A673 (cell line): ENCODE measurements around the gene PBX4. TPM values are rescaled to one million over a fixed set of nuclear protein-coding genes. Genes with fewer than 3 reads are reported as not detected.

Source experiments
- BruUV-seq: library from RNA; stranded (reverse); fragments of 400-500 nt; replicated peaks from 2 replicates; lab custom pipeline; 2021; lab: Mats Ljungman, UMichigan
- CTCF ChIA-PET: fragments of 300-600 bp; sonication (Branson Sonifier 250); formaldehyde crosslinking; loops from one replicate; lab custom pipeline; 2022; ENCODE audit warnings: antibody characterized with exemption; lab: Charles Lee
- POLR2A ChIA-PET: fragments of 300-600 bp; sonication (Branson Sonifier 250); formaldehyde crosslinking; loops from one replicate; lab custom pipeline; 2022; ENCODE audit warnings: antibody characterized with exemption; ENCODE audit not compliant: low non-redundant PET; lab: Charles Lee
- DNase-seq: peaks from one replicate; pipeline ENCODE4 v3.0.0-alpha.2; 2015; ENCODE audit warnings: low spot score
- H3K27ac ChIP-seq: fragments of 200-600 bp; sonication (generic); 2 replicates; pipeline ENCODE4 v1.5.1; 2016; ENCODE audit warnings: mixed run types, low read depth, mild to moderate bottlenecking, mixed read lengths, antibody characterized with exemption, low read length; ENCODE audit not compliant: poor library complexity, severe bottlenecking
- H3K27me3 ChIP-seq: fragments of 200-600 bp; sonication (generic); replicated peaks from 2 replicates; pipeline ENCODE4 v1.6.1; 2017; ENCODE audit warnings: mixed run types, low read depth, mild to moderate bottlenecking, mixed read lengths, antibody characterized with exemption, low read length; ENCODE audit not compliant: insufficient read depth, poor library complexity
- H3K36me3 ChIP-seq: fragments of 200-600 bp; sonication (generic); 2 replicates; pipeline ENCODE4 v1.6.1; 2016; ENCODE audit warnings: mixed run types, mild to moderate bottlenecking, mixed read lengths, antibody characterized with exemption, low read length; ENCODE audit not compliant: insufficient read depth, poor library complexity, severe bottlenecking
- H3K4me1 ChIP-seq: fragments of 200-600 bp; sonication (generic); 2 replicates; pipeline ENCODE4 v1.6.1; 2017; ENCODE audit warnings: mixed run types, mild to moderate bottlenecking, mixed read lengths, antibody characterized with exemption, low read length; ENCODE audit not compliant: insufficient read depth, poor library complexity, severe bottlenecking
- H3K4me3 ChIP-seq: fragments of 200-600 bp; sonication (generic); 2 replicates; pipeline ENCODE4 v1.5.1; 2016; ENCODE audit warnings: low read depth, mixed run types, mild to moderate bottlenecking, mixed read lengths, low read length; ENCODE audit not compliant: poor library complexity, severe bottlenecking
- H3K9me3 ChIP-seq: fragments of 200-600 bp; sonication (generic); 2 replicates; pipeline ENCODE4 v1.6.1; 2016; ENCODE audit warnings: mixed run types, low read depth, mild to moderate bottlenecking, mixed read lengths, antibody characterized with exemption, low read length; ENCODE audit not compliant: poor library complexity, severe bottlenecking
- CTCF ChIP-seq: fragments of 300-800, 200-600 bp; sonication (generic); conservative IDR thresholded peaks from 2 replicates; pipeline ENCODE4 v1.5.1; 2017; ENCODE audit warnings: low read depth, mild to moderate bottlenecking, antibody characterized with exemption, low read length, moderate library complexity, mixed read lengths
- EZH2 ChIP-seq: fragments of 200-600 bp; sonication (generic); IDR thresholded peaks from 2 replicates; pipeline ENCODE4 v1.6.1; 2017; ENCODE audit warnings: borderline replicate concordance, low read depth, mild to moderate bottlenecking, mixed read lengths, antibody characterized with exemption, low read length; ENCODE audit not compliant: poor library complexity, severe bottlenecking
- intact Hi-C: fragments of 100-400 bp; cut with micrococcal nuclease; formaldehyde crosslinking; loops from one replicate; pipeline ENCODE4 v1.10.0; 2022; ENCODE audit not compliant: unreplicated experiment
- total RNA-seq: library from RNA; stranded (reverse); gene quantifications from 2 replicates; pipeline ENCODE4 v1.2.3, GENCODE V29; 2021

The PBX4 gene
- total RNA-seq, 1 experiment from 2014 or later, result 3.1 TPM

GRCh38 chr19:19551853-19552192 lies 66.7 kb downstream of the PBX4 start:
- ChIA-PET POLR2A (no interaction called here), CTCF (no interaction called here)
- no peak for DNase-seq
- Histone ChIP-seq H3K27ac (no peak overlapping the region), H3K27me3 (no peaks in the 10 kb centered on the region), H3K4me3 (no peak overlapping the region), H3K36me3 (no peaks in the 10 kb centered on the region), H3K4me1 (no peaks in the 10 kb centered on the region), H3K9me3 (no peaks in the 10 kb centered on the region)
- BruUV-seq, result no TSS peak
- TF ChIP-seq CTCF (no peak), EZH2 (no peak)
- intact Hi-C loops, result no loop called here

DNA sequence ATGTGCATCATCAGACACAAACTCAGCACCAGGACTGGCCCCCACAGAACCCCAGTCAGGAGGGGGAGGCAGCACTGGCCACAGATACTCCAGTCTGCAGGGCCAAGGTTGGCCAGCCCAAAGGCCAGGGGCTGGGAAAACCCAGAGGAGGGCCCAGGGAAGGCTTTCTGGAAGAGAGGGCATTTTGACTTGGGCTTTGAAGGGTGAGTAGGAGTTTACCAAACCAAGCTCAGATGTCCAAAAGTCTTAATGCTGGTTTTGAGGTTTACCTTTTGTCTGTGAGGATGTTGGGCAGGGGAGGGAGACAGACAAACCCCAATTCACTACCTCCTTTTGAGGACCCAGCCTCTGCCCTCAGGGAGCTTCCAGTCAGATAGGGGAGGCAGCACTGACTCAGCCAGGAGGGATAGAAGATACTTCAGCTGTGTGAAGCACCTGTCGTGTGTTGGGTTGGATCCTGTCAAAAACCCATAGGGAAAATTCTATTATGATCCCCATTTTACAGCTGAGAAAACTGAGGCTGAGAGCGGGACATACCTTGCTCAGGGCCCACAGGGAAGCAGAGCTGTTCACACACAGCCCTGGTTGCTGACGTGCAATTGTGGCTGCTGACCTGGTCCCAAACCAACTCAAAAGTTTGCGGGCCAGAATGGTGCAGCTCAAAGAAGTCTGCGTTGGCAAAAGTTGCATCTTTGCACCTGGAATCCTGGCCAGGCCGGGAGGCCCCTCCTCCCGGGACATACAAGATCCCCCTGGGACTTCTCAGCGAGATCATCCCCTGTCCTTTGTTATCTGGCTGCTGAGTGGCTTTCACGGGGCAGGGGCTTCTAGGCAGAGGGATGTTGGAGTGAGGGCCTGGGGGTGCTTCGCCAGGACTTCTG lies 67.3 kb downstream of the PBX4 start:
- intact Hi-C loops, result no loop called here
- TF ChIP-seq EZH2 (no peak), CTCF (no peak)
- H3K27ac ChIP-seq, result no peak overlapping the region
- H3K36me3 ChIP-seq, result no peaks in the 10 kb centered on the region
- POLR2A ChIA-PET, result no interaction called here
- DNase-seq, result no peak
- CTCF ChIA-PET, result interaction anchor here (0.6 kb wide), 2 partner anchors 19 to 390 kb away, joined by 3 read pairs; no protein-coding TSS in a partner anchor
- H3K27me3 ChIP-seq, result no peaks in the 10 kb centered on the region
- no peak overlapping the region for H3K4me3 ChIP-seq
- no peaks in the 10 kb centered on the region for H3K4me1 ChIP-seq
- no peaks in the 10 kb centered on the region for H3K9me3 ChIP-seq
- no TSS peak for BruUV-seq

DNA sequence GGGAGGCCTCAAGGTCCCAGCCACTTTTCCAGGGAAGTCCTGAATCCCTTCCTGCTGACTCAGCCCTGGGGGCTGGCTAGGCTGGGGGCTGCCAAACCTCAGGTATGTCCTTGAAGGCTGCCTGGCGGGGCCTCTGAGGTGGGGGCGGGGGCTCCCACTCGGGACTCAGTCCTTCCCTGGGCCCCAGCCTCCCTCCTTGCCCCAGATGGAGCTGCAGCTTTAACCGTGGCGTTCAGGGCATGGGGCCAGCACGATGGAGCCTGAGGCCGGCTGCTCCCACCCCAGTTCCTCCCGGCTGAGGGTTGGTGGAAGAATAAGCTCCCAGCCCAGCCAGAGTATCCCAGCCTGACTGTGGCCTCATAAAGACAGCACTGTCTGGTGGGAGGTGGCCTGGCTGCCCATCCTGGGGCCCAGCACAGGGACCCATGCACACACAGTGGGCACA lies 68.0 kb downstream of the PBX4 start:
- intact Hi-C loops, result no loop called here
- POLR2A ChIA-PET, result no interaction called here
- no TSS peak for BruUV-seq
- TF ChIP-seq EZH2 (no peak), CTCF (no peak)
- Histone ChIP-seq H3K4me1 (no peaks in the 10 kb centered on the region), H3K27ac (no peak overlapping the region), H3K9me3 (no peaks in the 10 kb centered on the region), H3K27me3 (no peaks in the 10 kb centered on the region), H3K36me3 (no peaks in the 10 kb centered on the region), H3K4me3 (no peak overlapping the region)
- CTCF ChIA-PET, result interaction anchor here (0.6 kb wide), 1 partner anchor 389 kb away, joined by 3 read pairs; no protein-coding TSS in a partner anchor
- no peak for DNase-seq
